Ovary (tissue), 9 donors: ENCODE results near the gene EEF2K. TPM values are rescaled to one million over a fixed set of nuclear protein-coding genes. Genes with fewer than 3 reads are reported as not detected.
A peak's percentile ranks its signal among the peaks of the same experiment; 100 is the strongest.

Experiments
- DNase-seq, 5 donors: peaks; one replicate each; pipeline ENCODE4 v3.0.0-alpha.2; 2019 to 2020
- H3K27ac ChIP-seq, 2 donors: fragments of 200-600 bp; one replicate each; pipeline versions ENCODE4 v1.5.1 to v1.8.0; 2019 to 2022
- H3K27me3 ChIP-seq: fragments of 200-600 bp; one replicate; pipeline ENCODE4 v1.8.0; 2022
- H3K36me3 ChIP-seq: fragments of 200-600 bp; sonication (generic); one replicate; pipeline ENCODE4 v1.5.1; 2019
- H3K4me1 ChIP-seq: one replicate; pipeline ENCODE4 v1.8.1; 2013; ENCODE audit warnings: mild to moderate bottlenecking, moderate library complexity; ENCODE audit not compliant: insufficient read depth
- H3K4me3 ChIP-seq: fragments of 200-600 bp; sonication (generic); one replicate; pipeline ENCODE4 v1.5.1; 2017
- H3K9me3 ChIP-seq, 2 donors: fragments of 200-600 bp in 1 of 2; sonication (generic) in 1 of 2; one replicate each; pipeline versions ENCODE4 v1.5.1 to v1.8.1; 2013 to 2019; ENCODE audit warnings: mild to moderate bottlenecking in 1 of 2, moderate library complexity in 1 of 2
- EP300 ChIP-seq: sonication (generic); formaldehyde crosslinking; IDR thresholded peaks from one replicate; pipeline ENCODE4 v1.6.1; 2017; ENCODE audit warnings: antibody characterized with exemption
- POLR2A ChIP-seq: fragments of 450-650 bp; IDR thresholded peaks from one replicate; pipeline ENCODE4 v1.6.1; 2017; ENCODE audit warnings: antibody characterized with exemption, mild to moderate bottlenecking, moderate library complexity
- WGBS, 3 donors: extraction: QIAGEN DNeasy Blood & Tissue Kit in 1 of 3; methylation state at CpG; one replicate each; pipeline versions ENCODE4 v1.1.5 to v1.1.7; 2013 to 2017; 5-methylcytosine and 5-hydroxymethylcytosine counted together
- intact Hi-C, 4 donors: fragments of 100-400 bp; cut with DNase I; formaldehyde crosslinking; loops; one replicate each; pipeline versions ENCODE4 v1.11.0 to v1.15.1; 2022 to 2023
- polyA plus RNA-seq, 2 donors: library from polyadenylated mRNA; stranded (reverse); fragments of 200-250 nt in 1 of 2; fragments of 350-450 nt in 1 of 2; fragmentation: Illumina TruSeq in 1 of 2; extraction: RNeasy Lipid Tissue Mini Kit (QIAGEN cat#74804) in 1 of 2; gene quantifications; one replicate each; pipeline ENCODE4 v1.2.3, GENCODE V29; 2013 to 2014
- total RNA-seq, 7 donors: library from RNA; depleted of rRNA in 2 of 7; stranded (reverse); fragments of >200 nt in 2 of 7; fragmentation: NEBNext Ultra II Directional in 3 of 7; extraction: Animal tissue kit (Norgen Biotek cat#: 25700) in 3 of 7; gene quantifications; one replicate each; pipeline versions ENCODE4 v1.1.0 to v1.2.4, GENCODE V29; 2016 to 2023
- TF ChIP-seq, protein P1 (sequence below), 3 donors: fragments of 450-650 bp in 2 of 3; fragments of 200-600 bp in 1 of 3; IDR thresholded peaks; one replicate each; pipeline versions ENCODE4 v1.5.1 to v1.8.0; 2016 to 2022; ENCODE audit warnings: antibody characterized with exemption in 3 of 3, mild to moderate bottlenecking in 1 of 3
- donor health status: DM: no; HTN: no; CAD: no; lungs with moderate emphysema.
- donor health status: DM: no; HTN: no; CAD: no.
- donor health status: Bipolar disorder and iron deficiency.
- donor health status: DM: yes; HTN: yes; CAD: no.
- donor health status: DM: no; HTN: no; CAD: no.
- donor health status: DM: yes; HTN: yes; CAD: no.

Gene EEF2K
- total and polyA plus RNA-seq, 9 donors, result 8.1 to 37.6 (median 26.0) TPM

DNA sequence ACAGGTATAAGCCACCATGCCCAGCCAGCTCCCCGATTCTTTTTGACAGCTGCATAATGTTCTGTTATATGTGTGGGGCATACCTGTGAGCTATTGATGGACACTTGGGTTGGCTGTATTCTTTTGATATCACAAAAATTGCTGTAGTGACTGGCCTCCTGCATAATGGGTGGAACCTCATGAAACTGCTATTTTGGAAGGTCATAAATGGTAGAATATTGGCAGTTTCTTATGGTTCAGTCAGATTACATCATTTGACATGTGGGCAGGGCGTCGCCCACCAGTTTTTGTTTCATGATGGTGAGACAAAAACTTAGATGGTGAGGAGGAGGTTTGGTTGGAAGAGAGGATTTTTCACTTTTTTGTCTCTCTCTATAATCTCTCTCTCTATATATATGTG, 64.4 kb downstream of the EEF2K start:
- H3K9me3 ChIP-seq, result no peaks in the 10 kb centered on the region
- intact Hi-C loops, result no loop called here
- H3K27ac ChIP-seq, result no peak overlapping the region
- H3K36me3 ChIP-seq, result no peaks in the 10 kb centered on the region
- TF ChIP-seq EP300, result no peak
- TF ChIP-seq, protein P1, sequence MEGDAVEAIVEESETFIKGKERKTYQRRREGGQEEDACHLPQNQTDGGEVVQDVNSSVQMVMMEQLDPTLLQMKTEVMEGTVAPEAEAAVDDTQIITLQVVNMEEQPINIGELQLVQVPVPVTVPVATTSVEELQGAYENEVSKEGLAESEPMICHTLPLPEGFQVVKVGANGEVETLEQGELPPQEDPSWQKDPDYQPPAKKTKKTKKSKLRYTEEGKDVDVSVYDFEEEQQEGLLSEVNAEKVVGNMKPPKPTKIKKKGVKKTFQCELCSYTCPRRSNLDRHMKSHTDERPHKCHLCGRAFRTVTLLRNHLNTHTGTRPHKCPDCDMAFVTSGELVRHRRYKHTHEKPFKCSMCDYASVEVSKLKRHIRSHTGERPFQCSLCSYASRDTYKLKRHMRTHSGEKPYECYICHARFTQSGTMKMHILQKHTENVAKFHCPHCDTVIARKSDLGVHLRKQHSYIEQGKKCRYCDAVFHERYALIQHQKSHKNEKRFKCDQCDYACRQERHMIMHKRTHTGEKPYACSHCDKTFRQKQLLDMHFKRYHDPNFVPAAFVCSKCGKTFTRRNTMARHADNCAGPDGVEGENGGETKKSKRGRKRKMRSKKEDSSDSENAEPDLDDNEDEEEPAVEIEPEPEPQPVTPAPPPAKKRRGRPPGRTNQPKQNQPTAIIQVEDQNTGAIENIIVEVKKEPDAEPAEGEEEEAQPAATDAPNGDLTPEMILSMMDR (IDR thresholded peaks at IDR 0.05), result no peak
- TF ChIP-seq POLR2A, result no peak
- 91 to 93% (median 93%) methylated on average over 3 of the region's 3 CpGs for WGBS, 3 donors
- peaks cover 11% of the 10 kb centered on the region for H3K4me1 ChIP-seq
- no peak for DNase-seq
- H3K27me3 ChIP-seq, result no peaks in the 10 kb centered on the region
- no peak overlapping the region for H3K4me3 ChIP-seq

DNA sequence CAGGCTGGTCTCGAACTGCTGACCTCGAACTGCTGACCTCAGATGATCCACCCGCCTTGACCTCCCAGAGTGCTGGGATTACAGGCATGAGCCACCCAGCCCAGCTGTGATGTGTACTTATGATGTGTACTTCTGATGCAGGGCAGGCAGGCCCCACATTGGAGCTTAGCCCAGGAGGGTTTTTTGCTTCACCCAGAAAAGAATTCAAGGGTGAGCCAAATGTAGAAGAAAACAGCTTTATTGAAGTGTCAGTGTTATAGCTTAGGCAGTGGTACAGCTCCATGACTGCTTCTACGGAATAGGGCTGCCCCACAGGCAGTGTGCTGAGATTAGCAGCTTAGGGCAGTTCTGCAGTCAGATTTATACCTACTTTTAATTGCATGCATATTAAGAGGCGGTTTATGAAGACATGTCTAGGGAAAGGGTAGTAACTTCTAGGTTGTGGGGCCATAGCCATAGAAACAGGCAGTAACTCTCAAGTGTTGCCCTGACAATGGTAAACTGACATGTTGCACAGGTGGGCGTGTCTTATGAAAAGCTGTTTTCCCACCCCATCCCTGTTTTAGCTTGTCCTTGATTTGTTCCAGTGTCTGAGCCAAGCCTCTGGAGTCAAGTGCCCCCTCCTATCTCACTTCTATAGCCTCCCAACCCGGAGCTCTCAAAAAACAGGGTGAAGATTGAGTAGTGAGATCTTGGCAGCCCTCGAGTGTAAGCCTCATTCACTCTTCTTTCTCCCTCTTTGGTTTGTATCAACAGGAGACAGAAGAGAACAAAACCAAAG, 67.0 kb downstream of the EEF2K start:
- 42 to 72% (median 61%) methylated on average over 8 of the region's 8 CpGs for WGBS, 3 donors

DNA sequence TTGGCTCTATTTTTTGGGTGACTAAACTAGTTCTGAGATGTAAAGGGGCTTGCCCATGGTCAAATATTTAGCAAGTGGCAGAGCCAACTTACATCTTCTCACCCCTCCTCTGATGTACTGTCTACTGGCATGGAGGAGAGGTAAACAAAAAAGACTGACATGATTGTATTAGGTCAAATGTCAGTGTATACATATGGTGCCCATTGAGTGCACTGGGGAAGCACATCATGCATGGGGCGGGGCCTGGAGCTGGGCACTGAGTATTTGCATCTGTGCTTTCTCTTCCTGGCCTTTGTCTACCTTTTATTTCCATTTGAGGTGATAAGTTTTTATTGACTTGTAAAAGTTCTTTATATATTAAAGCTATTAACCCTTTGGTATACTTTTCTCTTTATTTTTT, 68.8 kb downstream of the EEF2K start:
- no peaks in the 10 kb centered on the region for H3K9me3 ChIP-seq

More for the DNA sequence above, 67.0 kb downstream of the EEF2K start:
- peak in 4 of 5 donors; percentile 35 to 61 (median 43) for DNase-seq
- H3K4me1 ChIP-seq, result peaks cover 11% of the 10 kb centered on the region
- H3K27ac ChIP-seq, result no peak overlapping the region
- H3K36me3 ChIP-seq, result no peaks in the 10 kb centered on the region
- no peaks in the 10 kb centered on the region for H3K27me3 ChIP-seq
- TF ChIP-seq, protein P1 (IDR thresholded peaks at IDR 0.05), result no peak
- TF ChIP-seq EP300 (no peak), POLR2A (no peak)
- H3K9me3 ChIP-seq, result no peaks in the 10 kb centered on the region
- H3K4me3 ChIP-seq, result no peak overlapping the region
- intact Hi-C loops, result no loop called here

DNA sequence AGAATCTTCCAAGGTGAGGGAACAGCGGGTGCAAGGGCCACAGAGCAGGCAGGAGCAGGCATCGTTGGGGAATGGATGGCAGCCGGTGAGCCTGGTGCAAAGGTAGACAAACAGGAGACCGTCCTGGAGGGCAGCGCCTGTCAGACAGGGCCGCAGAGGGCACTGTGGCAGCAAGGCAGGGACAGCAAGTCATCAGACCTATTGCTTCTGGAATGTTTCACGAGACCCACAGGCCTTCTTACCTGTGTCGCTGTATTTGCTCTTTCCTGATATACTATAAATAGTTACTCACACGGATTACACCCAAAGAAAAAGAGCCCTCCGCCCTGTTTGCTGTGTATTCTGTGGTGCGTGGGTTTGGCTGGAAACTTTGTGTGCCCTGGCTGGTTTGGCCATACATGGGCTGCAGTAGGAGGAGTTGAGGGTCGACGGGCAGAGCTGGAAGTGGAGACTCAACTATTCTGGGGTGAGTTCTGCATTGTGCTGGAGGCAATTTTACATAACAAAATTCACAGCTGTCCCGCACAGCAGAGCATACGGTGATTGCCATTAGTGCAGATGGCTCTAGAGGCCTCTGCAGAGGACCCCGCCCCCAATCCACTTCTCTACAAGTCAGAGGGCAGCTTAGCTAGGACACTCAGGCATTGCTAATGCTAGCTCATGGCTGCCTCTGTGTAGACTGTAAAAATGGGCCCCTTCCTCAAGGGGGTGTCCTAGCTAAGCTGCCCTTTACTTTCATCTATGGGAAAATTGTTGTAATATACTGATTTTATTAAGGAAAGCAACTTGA, 72.6 kb downstream of the EEF2K start:
- Histone ChIP-seq H3K9me3 (no peaks in the 10 kb centered on the region), H3K27ac (no peak overlapping the region), H3K36me3 (no peaks in the 10 kb centered on the region), H3K4me1 (peaks cover 2% of the 10 kb centered on the region), H3K4me3 (no peak overlapping the region), H3K27me3 (no peaks in the 10 kb centered on the region)
- 83 to 86% (median 85%) methylated on average over 16 of the region's 16 CpGs for WGBS, 3 donors
- TF ChIP-seq POLR2A, result no peak
- TF ChIP-seq EP300, result no peak
- TF ChIP-seq, protein P1 (IDR thresholded peaks at IDR 0.05), result no peak
- no peak for DNase-seq
- intact Hi-C loops, result no loop called here

More for the DNA sequence above, 68.8 kb downstream of the EEF2K start:
- Histone ChIP-seq H3K4me1 (peaks cover 11% of the 10 kb centered on the region), H3K4me3 (no peak overlapping the region), H3K27ac (no peak overlapping the region), H3K27me3 (no peaks in the 10 kb centered on the region), H3K36me3 (no peaks in the 10 kb centered on the region)
- TF ChIP-seq, protein P1 (IDR thresholded peaks at IDR 0.05), result no peak
- TF ChIP-seq EP300 (no peak), POLR2A (no peak)
- intact Hi-C loops, result no loop called here
- no peak for DNase-seq
- WGBS, 3 donors, result 94 to 100% (median 100%) methylated on average over 1 of the region's 1 CpG
